GM18498 (cell line): ENCODE data around the gene SNTG2.
"Not testable (repeated sequence)": the region's sequence is repeated elsewhere in the genome, so short reads cannot be mapped to it uniquely, and the experiment has no call there.

Experiments used
- ATAC-seq: cut with Tn5 transposase; IDR thresholded peaks from one replicate; pipeline ENCODE4 v1.9.1; 2021; ENCODE audit warnings: mild to moderate bottlenecking, moderate library complexity; ENCODE audit not compliant: unreplicated experiment

The SNTG2 gene

GRCh38 chr2:1400943-1401735, 450.5 kb downstream of the SNTG2 start:
- ATAC-seq = no peak

GRCh38 chr2:1402064-1402463, 451.4 kb downstream of the SNTG2 start:
- no peak for ATAC-seq

- ATAC-seq = no peak
These were observed 452.9 kb downstream of the SNTG2 start for GRCh38 chr2:1403565-1403964.

- no peak for ATAC-seq
These were observed 454.5 kb downstream of the SNTG2 start for GRCh38 chr2:1405124-1405523.

GRCh38 chr2:1405967-1406366, 455.3 kb downstream of the SNTG2 start:
- ATAC-seq = no peak

- ATAC-seq = no peak
These were observed 455.8 kb downstream of the SNTG2 start for GRCh38 chr2:1406434-1406833.

- ATAC-seq = no peak
These were observed 457.5 kb downstream of the SNTG2 start for GRCh38 chr2:1407950-1408675.

GRCh38 chr2:1413156-1413710, 462.6 kb downstream of the SNTG2 start, which contains the start of gene TPO:
TPO (plus strand) TSS chr2:1413463; CDS start chr2:1414409, 946 bp downstream.
- ATAC-seq = no peak

- ATAC-seq = no peak
These were observed 463.5 kb downstream of the SNTG2 start for GRCh38 chr2:1414121-1414520.

GRCh38 chr2:1414901-1415300, 464.3 kb downstream of the SNTG2 start:
- not testable (repeated sequence) for ATAC-seq

GRCh38 chr2:1415501-1415900, 464.9 kb downstream of the SNTG2 start:
- ATAC-seq = no peak
